Forelimb muscle (tissue), 1 donor: ENCODE results near the gene UBE3C. TPM values are rescaled to one million over a fixed set of nuclear protein-coding genes. Genes with fewer than 3 reads are reported as not detected.

ENCODE experiments used
- DNase-seq: peaks from one replicate; pipeline ENCODE4 v3.0.0-alpha.2; 2013; ENCODE audit warnings: low read depth
- polyA plus RNA-seq: library from polyadenylated mRNA; unstranded; fragments of 120-200 nt; gene quantifications from one replicate; pipeline ENCODE4 v1.2.1, GENCODE V29; 2013; ENCODE audit not compliant: insufficient read length

UBE3C gene
- polyA plus RNA-seq, 1 donor, result 34.3 TPM

DNA sequence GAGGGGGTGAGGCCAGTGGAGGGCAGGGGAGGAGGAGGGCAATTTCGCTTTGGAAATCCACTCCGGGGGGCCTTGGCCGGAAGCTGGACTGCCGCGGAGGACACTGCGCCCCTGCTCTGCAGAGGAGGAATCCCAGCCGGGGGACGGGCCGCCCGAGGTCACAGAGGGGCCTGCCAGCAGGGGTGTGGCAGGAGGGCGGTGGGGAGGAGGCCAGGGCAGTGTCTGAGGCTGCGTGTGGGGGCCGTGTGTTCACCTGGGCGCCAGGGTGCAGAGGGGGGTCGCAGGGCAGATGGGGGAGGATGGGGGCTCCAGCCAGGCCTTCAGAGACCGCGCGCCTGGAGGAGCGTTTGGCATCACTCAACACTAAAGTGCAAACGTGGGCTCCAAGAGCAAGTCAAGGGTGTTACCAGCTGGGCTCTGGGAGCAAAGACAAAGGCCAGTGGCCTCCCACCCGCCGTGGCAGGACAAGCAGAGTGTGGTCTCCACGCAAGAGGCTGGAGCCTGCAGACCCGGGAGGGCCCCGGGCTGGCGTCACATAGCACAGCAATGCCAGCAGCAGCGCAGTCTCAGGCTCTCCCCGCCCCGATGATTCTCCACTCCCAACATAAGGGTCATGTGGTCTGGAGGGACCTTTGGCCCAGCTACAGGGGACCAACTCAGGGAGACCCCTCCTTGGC is 152.8 kb downstream of the UBE3C start:
- no peak for DNase-seq

DNA sequence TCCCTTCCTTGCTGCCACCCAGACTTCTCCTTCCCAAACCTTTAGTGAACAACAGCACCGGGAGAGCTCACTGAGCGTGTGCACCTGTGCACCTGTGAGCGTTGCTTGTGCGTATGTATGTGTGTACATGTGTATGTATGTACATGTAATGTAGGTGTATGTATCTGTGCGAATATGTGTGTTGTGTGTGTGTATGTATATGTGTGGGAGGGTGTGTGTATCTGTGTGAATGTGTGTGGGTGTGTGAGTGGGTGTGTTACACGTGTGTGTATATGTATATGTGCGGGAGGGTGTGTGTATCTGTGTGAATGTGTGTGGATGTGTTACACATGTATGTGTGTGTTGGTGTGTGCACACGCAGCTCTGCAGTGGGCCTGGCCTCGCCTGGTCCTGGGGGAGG is 153.5 kb downstream of the UBE3C start:
- DNase-seq, result no peak

DNA sequence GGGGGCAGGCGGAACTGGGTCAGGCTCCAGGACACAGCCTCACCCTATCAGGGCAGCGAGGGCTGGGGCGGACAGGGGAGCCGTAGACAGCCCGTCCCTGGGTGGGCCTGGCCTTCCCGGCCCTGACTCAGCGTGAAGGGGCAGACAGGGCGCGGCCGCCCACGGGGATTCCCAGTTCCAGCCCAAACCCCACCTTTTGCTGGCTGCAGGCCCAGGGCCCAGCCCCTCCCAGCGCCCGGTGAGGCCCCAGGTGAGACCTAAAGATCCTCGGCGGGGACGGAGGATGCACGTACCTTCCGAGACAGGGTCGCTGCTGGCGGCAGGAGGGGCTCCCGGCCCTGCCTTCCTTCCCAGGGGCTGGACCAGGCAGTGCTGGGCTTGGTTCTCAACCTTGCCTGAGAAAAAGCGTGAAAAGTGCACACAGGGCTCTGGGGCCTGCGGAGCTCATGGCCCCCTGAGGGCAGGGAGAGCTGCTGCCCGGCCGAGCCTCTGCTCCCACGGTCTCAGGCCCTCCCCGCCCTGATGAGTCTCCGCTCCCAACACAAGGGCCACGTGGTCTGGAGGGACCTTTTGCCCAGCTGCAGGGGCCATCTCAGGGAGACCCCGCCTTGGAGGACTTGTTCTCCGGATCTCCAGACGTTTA is 154.2 kb downstream of the UBE3C start:
- DNase-seq, result no peak

- DNase-seq, result no peak
These were observed 154.7 kb downstream of the UBE3C start for GRCh38 chr7:157293413-157293788.

GRCh38 chr7:157294773-157295172 is 156.0 kb downstream of the UBE3C start:
- DNase-seq, result no peak

DNA sequence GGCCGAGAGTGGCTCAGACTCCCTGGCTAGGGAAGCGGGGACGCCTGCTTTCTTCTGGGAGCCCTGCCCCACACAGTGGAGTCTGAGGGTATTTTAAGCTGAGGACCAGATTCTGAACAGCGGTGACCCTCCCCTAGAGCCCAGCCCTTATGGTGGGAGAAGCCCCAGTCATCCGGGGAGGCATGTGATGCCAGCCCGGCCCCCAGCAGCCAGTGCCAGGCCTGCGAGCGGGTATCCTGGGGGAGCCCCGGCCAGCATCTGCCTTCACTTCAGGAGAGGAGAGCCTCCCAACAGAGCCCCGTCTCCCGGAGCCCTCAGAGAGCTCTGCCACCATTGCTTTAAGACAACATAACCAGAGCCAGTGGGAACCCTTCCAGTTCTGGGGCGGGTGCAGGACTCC is 156.6 kb downstream of the UBE3C start:
- no peak for DNase-seq

DNA sequence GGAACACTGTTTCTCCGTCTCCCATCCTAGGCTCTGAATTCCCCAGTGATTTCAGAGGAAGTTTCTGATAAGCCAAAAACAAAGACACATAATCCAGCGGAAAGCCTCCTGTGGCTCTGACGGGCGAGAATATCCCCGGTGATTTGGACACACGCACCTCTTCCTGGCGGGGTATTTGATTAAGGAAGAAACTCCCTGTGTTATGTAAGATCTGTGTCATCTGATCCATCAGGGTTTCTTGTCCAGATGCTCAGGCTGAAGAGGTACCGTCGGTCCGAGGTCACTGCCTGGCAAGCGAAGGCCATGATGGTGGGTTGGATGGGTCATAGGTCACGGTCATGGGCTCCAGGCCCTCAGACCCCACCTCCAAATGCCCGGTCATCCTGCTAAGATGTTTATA is 158.5 kb downstream of the UBE3C start:
- no peak for DNase-seq

DNA sequence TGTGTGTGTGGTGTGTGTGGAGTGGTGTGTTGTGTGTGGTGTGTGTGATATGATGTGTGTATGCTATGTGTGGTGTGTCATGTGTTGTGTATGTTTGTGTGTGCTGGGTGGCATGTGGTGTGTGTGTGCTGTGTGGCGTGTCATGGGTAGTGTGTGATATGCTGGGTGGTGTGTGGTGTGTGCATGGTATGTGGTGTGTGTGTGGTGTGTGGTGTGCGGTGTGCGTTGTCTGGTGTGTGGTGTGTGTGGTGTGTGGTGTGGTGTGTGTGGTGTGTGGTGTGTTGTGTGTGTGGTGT is 160.5 kb downstream of the UBE3C start:
- no peak for DNase-seq

DNA sequence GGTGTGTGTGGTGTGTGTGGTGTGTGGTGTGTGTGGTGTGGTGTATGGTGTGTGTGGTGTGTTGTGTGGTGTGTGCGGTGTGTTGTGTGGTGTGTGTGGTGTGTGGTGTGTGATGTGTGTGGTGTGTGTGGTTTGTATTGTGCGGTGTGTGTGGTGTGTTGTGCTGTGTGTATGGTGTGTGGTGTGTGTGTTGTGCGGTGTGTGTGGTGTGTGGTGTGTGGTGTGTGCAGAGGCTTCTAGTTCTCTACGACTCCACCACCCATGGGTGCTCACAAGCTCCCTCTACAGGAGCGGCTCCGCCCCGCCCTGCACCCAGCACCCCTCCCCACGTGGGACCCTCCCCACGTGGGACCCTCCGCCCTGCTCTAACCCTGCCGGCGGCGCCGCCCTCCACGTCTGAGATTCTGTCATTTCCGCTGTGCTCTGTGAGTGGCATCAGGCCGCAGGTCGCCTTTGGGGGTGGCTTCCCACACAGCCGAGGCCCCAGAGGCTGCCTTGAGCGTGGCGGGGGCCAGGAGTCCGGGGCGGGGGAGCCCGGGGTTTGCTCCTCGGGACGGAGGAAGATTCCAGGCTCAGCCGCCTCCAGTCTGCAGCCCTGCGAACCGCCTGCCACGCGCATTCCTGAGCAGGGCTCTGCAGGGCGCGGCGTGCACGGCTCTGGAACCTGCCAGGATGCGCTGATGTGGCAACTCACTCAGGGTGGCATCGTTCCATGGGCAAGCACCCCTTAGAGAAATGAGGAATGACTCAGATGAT is 161.1 kb downstream of the UBE3C start:
- DNase-seq, result no peak

- DNase-seq, result peak; percentile 34
These were observed 161.7 kb downstream of the UBE3C start for GRCh38 chr7:157300369-157300825.

GRCh38 chr7:157301610-157302120 is 162.9 kb downstream of the UBE3C start:
- no peak for DNase-seq

GRCh38 chr7:157306846-157307838 is 168.4 kb downstream of the UBE3C start:
- no peak for DNase-seq

GRCh38 chr7:157309988-157310668 is 171.4 kb downstream of the UBE3C start:
- DNase-seq, result no peak

DNA sequence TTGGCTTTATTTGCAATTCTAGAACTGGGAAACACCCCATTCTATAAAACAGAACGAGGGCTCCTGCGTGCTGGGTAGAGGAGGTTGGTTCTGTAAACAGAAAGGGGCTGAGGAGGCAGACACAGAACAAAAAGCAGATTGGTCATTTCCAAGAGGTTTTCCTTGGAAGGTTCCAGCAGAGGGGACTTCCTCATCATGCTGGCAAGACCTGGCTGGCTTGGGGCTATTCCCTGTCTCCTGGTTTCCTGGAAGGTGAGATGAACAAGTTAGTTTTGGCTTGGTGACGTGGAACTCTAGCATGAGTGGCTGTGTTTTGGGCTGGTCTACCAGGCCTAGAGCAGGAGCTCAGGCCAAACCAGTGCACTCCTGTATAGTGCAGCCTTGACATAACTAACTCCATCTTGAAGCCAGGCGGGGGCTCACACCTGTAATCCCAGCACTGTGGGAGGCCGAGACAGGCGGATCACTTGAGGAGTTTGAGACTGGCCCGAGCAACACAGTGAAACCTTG is 172.0 kb downstream of the UBE3C start:
- DNase-seq, result no peak

- DNase-seq, result no peak
These were observed 174.2 kb downstream of the UBE3C start for GRCh38 chr7:157312941-157313340.

- no peak for DNase-seq
These were observed 174.9 kb downstream of the UBE3C start for GRCh38 chr7:157313645-157314044.

DNA sequence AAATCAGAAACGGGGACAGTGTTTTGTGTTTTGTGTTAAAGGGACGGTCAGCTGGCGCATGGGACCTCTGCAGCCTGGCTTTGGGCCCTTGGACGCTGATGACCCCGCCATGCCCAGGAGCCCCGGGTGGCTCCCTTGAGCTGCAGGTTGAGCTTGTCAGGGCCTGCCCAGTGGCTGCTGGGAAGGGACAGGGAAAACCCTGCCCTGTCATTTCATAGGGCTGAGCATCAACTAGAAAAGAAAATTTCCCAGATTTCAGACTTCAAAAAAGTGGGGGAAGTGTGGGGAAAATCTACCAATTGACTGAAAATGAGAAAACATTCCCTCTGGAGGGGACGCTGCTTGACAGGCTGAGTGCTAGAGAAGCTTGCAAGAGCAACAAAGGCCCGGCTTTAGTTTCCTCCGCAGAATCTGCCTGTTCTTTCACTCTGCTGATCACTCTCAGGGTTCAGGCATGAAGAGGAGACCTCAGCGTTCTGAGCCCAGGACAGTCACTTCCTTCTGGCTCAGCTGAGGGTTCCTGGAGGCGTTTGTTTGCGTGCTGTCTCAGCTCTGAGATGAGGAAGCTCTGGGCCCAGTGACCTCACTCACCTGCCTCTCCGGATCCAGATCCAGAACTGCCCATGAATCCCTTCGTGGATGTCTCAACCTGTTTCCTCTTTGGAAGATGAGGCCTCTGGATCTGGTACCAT is 179.4 kb downstream of the UBE3C start:
- DNase-seq, result no peak
